Central memory CD4-positive, alpha-beta T cell (primary cell): ENCODE data around the gene TSC1.

Experiments
- DNase-seq: peaks from one replicate; pipeline ENCODE4 v3.0.0; 2022

TSC1 gene

GRCh38 chr9:132857616-132858342, 86.6 kb downstream of the TSC1 start:
- DNase-seq = no peak

- no peak for DNase-seq
Measured at GRCh38 chr9:132857031-132857430, 87.4 kb downstream of the TSC1 start.

- DNase-seq = no peak
Measured at GRCh38 chr9:132855904-132856303, 88.5 kb downstream of the TSC1 start.

GRCh38 chr9:132854832-132855231, 89.6 kb downstream of the TSC1 start:
- DNase-seq = no peak

- DNase-seq = no peak
Measured at GRCh38 chr9:132853482-132853881, 90.9 kb downstream of the TSC1 start.

- DNase-seq = no peak
Measured at GRCh38 chr9:132849185-132849706, 95.2 kb downstream of the TSC1 start.

- DNase-seq = no peak
Measured at GRCh38 chr9:132846918-132847515, 97.4 kb downstream of the TSC1 start.

GRCh38 chr9:132846109-132846917, 98.1 kb downstream of the TSC1 start:
- no peak for DNase-seq

GRCh38 chr9:132842124-132843044, 102.0 kb downstream of the TSC1 start:
- no peak for DNase-seq
